NCI-H2107 treated with DMSO at 0.1 percent for 48 hours (cell line): ENCODE results near the gene COL24A1.
"Not testable (repeated sequence)": the region's sequence is repeated elsewhere in the genome, so short reads cannot be mapped to it uniquely, and the experiment has no call there.

Experiments used
- DNase-seq: peaks from one replicate; lab custom pipeline; 2025; ENCODE audit not compliant: unreplicated experiment; lab: John Stamatoyannopoulos, UW

The COL24A1 gene

DNA sequence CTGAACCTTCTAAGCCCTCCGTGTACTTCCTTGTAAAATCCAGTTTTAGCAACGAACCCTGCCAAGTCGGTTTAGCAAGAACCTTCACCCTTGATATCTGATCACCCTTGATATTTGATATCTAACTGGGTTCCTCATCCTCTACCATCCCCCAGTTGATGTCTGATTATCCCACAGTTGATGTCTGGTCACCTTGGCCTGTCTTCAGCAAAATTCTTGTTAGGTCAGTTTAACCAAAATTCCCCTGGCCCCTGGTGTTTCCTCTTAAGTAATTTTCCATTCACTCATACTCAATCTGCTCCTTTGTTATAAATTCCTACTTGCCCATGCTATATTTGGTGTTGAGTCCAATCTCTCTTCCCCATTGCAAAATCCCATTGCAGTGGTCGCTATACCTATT, 333.9 kb downstream of the COL24A1 start:
- no peak for DNase-seq

DNA sequence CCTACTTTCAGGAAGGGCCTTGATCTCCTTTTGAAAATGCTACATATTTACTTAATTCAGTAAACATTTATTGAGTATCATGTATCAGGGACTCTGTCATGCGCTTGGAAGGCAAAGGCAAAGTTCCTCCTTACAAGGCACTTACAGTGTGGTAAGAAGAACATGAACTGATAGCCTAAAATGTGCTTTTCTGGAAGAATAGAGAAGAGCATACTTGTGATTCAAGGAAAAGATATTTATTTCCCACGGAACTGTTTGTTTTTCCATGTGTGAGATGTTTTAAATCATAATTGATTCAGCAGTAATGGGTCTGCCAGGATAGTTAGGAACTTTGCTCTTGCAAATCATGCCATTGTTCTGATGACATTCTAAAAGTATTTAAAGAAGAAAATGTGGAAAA, 338.2 kb downstream of the COL24A1 start:
- DNase-seq, result no peak

GRCh38 chr1:85816606-85817005, 340.0 kb downstream of the COL24A1 start:
- no peak for DNase-seq

GRCh38 chr1:85815906-85816305, 340.7 kb downstream of the COL24A1 start:
- no peak for DNase-seq

GRCh38 chr1:85806236-85806965, 350.2 kb downstream of the COL24A1 start:
- no peak for DNase-seq

DNA sequence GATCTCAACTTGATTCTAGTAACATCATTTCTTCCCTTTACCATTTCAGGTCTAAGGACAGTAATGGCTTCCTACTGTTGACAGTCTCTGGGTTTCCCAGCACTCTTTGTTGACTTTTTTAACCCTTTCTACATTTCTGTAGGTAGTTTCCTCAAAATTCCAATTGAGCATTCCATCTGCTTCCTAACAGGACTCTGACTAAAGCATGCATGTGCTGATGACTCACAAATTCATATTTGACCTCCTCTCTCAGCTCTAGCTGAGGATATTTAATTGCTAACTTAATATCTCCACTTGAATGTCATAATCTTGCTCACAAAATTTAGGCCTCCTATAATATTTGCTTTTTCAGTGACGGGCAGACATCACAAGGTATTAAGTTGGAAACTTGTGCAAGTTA, 355.1 kb downstream of the COL24A1 start:
- no peak for DNase-seq

- DNase-seq, result no peak
Measured at GRCh38 chr1:85799737-85800136, 356.8 kb downstream of the COL24A1 start.

DNA sequence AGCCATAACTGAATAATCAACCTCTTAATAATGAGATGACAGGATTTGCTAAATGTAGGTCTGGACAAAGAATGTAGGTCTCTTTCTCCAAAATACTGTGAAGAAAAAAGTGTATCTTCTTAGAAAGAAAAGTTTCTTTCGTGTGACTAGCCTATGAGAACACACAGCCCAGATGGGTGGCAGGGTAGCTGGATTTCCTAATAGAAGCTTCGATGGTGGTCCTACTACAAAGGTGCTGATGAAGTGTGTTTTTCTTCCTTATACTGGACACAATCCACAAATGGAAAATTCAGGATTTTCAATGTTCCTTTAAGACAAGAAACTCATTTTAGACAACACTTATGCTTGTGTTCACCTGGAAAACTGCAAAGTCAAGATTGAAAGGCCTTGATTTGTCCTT, 358.2 kb downstream of the COL24A1 start:
- no peak for DNase-seq

- not testable (repeated sequence) for DNase-seq
Measured at GRCh38 chr1:85777021-85777420, 379.6 kb downstream of the COL24A1 start.

DNA sequence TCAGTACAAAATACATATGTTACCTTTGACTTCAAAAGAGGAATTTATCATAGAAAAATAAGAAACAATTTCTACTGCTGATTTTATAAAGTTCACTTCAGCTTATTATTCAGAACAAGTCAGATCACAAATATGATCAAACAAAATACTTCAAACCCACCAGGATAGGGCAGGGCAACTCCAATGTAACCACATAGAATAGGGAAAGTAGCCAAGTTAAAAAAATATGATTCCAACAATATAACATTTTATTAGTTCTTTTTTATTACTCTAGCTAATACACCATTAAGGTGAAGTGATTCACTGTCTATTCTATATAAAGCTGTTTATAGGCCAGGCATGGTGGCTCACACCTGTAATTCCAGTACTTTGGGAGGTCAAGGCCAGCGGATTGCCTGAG, 393.8 kb downstream of the COL24A1 start:
- DNase-seq, result no peak

- DNase-seq, result no peak
Measured at GRCh38 chr1:85756864-85757263, 399.7 kb downstream of the COL24A1 start.

DNA sequence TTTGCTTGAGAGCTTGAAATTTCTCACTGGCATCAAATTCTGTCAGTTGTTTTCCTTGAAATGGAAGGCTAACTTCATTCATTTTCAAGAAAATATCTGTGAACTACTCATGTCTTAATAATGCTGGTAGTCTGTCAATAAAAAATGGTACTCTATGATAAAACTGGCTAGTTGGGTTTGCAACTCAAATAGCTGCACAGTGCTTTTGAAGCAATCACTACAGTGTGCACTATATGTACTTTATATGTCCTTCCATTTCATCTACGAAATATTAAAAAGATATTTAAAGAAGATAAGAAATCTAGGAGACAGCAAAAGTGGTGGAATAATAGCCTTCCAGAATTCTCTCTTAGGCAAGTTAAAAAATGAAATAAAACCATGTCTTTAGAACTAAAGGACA, 408.5 kb downstream of the COL24A1 start:
- DNase-seq, result no peak

GRCh38 chr1:85746777-85747176, 409.8 kb downstream of the COL24A1 start:
- no peak for DNase-seq

- no peak for DNase-seq
Measured at GRCh38 chr1:85743814-85744213, 412.8 kb downstream of the COL24A1 start.

DNA sequence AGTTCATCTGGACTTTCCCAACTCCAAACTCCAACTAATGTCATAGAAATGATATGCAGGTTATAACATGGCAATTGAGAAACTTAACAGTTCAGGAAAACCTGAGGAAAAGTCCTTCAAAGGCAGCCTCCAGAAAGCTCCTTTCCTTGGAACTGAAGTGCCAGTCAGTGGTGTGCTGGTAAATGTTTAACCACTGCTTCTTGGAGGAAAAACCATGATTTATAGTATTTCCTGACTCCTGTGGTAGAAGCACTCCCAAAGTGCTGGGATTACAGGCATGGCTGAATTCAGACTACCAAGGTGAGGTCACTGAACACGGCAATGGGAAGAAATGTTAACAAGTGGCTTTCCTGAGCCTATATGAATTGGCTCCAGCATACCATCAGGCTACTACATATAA, 421.6 kb downstream of the COL24A1 start:
- no peak for DNase-seq

- no peak for DNase-seq
Measured at GRCh38 chr1:85718678-85719340, 437.8 kb downstream of the COL24A1 start.

- DNase-seq, result not testable (repeated sequence)
Measured at GRCh38 chr1:85714418-85715114, 442.0 kb downstream of the COL24A1 start.

DNA sequence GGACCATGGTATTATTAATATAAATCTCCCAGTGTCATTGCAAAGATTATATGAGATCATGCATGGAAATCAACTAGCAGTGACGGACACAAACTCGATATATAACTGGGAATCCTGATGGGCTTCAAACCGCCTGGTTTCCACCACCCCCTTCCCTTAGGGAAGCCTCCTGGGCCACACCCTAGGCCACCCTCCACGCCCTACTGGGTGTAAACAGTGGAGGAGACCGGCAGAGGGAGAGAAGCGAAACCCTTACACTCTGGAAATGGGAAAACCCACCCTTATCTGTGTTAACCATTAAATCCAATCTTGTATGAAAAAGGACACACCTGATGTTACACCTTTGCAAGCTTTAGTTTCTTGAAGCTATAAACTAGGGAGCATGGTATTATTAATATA, 447.7 kb downstream of the COL24A1 start:
- DNase-seq, result no peak

GRCh38 chr1:85707990-85708828, 448.4 kb downstream of the COL24A1 start, which contains the start of gene ZNHIT6:
Gene ZNHIT6 (minus strand): TSS chr1:85708433. CDS start chr1:85708284, 149 bp downstream.
- peak; percentile 87 for DNase-seq

GRCh38 chr1:85707267-85707989, 449.1 kb downstream of the COL24A1 start:
- DNase-seq, result peak; percentile 19
